DMS153 treated with DMSO at 0.1 percent for 48 hours (cell line): ENCODE measurements around the gene COL11A2.
A peak's percentile ranks its signal among the peaks of the same experiment; 100 is the strongest.
"Not testable (repeated sequence)": the region's sequence is repeated elsewhere in the genome, so short reads cannot be mapped to it uniquely, and the experiment has no call there.

Experiments
- DNase-seq: peaks from one replicate; lab custom pipeline; 2025; ENCODE audit not compliant: unreplicated experiment; lab: John Stamatoyannopoulos, UW

Gene COL11A2

GRCh38 chr6:33160096-33160495 is 32.2 kb downstream of the COL11A2 start:
- no peak for DNase-seq

- DNase-seq = no peak
These were observed 35.3 kb downstream of the COL11A2 start for GRCh38 chr6:33156964-33157363.

- no peak for DNase-seq
These were observed 35.7 kb downstream of the COL11A2 start for GRCh38 chr6:33156561-33156960.

GRCh38 chr6:33154349-33154748 is 37.9 kb downstream of the COL11A2 start:
- DNase-seq = no peak

GRCh38 chr6:33151050-33151449 is 41.2 kb downstream of the COL11A2 start:
- no peak for DNase-seq

DNA sequence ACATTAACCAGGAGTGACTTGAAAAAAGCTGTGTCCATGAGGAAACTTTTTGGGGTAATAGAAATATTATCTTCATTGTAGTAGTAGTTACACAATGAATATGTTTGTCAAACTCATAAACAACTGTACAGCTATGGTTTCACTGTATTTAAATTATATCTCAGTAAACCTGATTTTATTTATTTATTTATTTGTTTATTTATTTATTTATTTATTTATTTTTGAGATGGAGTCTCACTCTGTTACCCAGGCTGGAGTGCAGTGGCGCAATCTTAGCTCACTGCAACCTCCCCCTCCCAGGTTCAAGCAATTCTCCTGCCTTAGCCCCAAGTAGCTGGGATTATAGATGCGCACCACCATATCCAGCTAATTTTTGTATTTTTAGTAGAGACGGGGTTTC is 41.7 kb downstream of the COL11A2 start:
- not testable (repeated sequence) for DNase-seq

DNA sequence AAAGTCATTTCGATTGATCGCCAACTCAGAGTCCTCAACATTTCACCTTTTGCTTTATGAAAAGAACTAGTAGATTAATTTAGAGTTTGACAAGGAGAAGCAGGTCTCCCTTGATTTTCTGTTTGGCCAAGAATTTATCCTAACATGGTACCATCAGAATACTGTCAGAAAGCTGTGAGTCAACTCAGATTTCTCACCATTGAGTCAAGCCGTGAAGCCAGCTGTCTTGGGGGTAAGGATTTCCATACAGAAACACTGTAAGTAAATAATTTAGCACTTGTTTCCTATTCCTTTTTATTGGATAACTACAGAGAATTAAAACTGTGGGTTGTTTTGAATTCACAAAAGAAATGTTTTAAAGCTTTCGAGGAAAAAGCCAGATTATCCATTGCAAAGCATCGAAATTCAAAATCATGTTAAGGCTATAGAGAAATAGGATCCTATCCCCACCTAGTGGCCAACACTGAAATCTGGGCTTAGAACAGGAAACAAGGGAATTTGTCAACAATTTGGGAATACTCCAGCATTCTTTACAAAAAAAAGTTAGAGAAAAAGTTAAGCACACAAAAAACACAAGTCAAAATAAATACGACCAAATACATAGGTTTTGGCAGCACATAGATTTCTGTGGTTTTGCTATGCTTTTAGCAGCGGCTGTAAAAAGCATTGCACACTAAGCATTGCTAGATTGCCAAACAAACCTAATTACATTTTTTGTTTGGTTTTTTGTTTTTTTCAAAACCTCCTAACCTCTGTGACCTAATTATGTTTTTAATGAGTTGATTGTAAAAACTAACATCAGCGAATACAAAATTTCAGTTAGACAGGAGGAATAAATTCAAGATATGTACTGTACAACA is 44.2 kb downstream of the COL11A2 start:
- peak; percentile 25 for DNase-seq

- no peak for DNase-seq
These were observed 47.9 kb downstream of the COL11A2 start for GRCh38 chr6:33144373-33144772.

DNA sequence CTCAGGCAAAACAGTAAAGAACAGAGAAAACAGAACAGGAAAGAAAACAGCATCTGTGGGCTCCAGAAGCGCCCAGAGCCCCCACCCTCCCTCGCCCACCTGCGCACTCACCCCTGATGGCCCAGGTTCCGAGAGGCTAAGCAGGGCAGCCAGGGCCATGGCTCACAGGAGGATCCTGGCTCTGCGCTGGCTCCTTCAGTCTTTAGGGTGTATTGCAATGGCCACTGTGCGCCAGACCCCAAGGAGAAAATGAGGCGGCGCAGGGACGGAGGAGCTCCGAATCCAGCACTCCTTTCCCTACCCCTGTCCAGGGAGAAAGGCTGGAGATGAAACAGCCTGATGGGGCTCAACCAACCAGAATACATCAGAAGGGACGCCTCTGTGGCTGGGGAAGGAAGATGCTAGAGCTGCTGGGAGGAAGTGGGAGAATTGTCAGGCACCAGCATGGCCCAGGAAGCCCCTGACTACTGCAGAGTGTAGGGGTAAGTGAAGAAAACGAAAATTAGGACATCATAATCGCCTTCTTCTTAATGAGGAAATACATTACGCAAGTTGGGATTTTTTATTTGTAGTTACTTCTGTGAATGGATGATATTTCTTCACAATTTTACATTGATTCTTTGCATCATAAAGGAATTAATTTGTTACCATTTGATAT is 49.0 kb downstream of the COL11A2 start:
- DNase-seq = no peak

DNA sequence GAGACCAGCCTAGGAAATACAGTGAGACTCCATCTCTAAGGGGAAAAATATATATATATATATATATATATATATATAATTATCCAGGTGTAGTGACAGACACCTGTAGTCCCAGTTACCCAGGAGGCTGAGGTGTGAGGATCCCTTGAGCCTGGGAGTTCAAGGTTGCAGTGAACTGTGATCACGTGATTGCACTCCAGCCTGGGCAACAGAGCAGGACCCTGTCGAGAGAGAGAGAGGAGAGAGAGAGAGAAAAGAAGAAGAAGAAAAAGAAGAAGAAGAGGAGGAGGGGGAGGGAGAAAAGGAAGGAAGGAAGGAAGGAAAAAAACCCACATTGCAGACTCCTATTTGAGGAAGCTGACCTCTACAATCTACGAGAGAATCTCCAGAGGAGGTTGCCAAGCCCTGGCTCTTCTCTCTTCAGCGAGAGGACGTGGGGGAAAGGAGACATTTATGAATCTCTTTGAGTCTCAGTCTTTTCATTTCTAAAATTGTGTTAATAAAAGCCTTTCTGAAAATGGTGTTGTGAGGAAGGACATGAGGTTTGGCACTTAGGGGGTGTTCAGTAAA is 49.7 kb downstream of the COL11A2 start:
- DNase-seq = no peak

DNA sequence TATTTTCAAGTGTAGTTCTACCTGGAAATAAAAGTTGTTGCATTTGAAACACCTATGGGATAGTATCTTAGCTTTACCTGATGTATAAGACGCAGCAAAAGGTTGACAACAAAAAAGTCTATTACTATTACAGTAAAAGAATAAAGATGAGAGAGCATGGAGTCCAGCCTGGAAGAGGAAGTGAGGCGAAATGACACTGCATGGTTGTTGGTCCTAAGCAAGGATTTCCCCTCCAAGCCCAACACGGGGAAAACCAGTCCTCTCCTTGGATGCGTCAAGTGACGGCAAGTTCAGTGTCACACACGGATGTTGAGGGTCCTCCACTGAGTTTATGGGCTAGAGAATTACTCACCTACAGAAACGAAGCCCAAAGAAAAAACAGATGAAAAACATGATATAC is 51.7 kb downstream of the COL11A2 start:
- no peak for DNase-seq

DNA sequence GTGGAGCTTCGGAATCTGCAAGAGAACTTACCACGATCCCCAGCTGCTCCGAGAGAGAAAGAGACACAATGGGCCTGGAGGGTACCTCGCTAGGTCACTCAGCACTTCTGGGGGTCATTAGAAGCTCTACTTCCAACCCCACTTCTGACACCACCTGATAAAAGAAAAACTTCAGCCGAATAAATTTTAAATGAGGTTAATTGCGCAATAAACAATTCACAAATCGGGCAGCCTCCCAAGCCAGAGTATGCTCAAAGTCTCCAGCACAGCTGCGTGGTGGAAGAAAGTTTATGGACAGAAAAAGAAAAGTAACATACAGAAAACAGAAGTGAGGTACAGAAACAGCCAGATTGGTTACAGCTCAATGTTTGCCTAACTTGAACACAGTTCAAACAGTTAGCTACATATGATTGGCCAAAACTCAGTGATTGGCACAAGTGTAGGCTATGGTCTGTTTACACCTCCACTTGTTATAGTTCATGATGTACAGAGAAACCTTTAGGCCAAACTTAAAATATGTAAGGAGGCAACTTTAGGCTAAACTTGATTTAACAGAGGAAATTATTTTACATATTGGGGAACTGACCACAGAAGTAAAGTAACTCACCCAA is 52.6 kb downstream of the COL11A2 start:
- no peak for DNase-seq

DNA sequence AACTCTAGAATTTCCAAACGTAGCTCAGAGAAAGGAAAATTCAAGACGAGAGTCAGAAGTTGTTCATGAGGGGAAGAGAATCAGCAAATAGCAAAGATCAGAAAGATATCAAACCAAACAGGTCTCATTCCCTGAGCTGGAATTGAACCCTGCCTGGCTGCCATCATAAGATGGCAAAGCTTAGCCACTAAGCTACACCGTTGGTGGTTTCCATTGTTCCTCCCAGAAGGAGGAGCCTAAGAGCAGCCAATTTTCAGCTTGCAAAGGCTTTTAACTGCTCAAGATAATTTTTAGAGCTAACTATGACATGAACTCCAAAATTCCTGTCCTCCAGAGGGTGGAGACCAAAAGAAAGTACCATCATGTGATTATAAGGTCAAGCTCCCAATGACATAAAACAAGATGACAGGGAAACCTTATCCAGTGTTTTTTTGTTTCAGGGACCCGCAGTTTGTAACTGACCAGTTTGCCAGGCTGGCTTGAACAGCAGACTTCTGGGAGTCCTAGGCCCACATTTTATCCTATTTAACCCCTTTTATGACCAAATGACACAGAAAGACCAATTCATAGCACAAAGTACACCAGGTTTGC is 55.9 kb downstream of the COL11A2 start:
- DNase-seq = no peak

DNA sequence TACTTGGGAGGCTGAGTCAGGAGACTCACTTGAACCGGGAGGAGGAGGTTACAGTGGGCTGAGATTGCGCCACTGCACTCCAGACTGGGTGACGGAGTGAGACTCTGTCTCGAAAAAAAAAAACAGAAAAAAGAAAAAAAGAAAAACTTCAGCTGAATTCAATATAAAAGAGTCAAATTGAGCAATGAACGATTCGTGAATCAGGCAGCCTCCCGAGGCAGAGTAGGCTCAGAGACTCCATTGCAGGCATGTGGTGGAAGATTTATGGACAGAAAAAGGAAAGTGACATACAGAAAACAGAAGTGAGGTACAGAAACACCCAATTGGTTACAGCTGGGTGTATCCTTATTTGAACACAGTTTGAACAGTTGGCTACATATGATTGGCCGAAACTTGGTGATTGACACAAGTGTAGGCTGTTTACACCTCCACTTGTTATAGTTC is 60.2 kb downstream of the COL11A2 start:
- no peak for DNase-seq

GRCh38 chr6:33128318-33128717 is 63.9 kb downstream of the COL11A2 start:
- DNase-seq = no peak

DNA sequence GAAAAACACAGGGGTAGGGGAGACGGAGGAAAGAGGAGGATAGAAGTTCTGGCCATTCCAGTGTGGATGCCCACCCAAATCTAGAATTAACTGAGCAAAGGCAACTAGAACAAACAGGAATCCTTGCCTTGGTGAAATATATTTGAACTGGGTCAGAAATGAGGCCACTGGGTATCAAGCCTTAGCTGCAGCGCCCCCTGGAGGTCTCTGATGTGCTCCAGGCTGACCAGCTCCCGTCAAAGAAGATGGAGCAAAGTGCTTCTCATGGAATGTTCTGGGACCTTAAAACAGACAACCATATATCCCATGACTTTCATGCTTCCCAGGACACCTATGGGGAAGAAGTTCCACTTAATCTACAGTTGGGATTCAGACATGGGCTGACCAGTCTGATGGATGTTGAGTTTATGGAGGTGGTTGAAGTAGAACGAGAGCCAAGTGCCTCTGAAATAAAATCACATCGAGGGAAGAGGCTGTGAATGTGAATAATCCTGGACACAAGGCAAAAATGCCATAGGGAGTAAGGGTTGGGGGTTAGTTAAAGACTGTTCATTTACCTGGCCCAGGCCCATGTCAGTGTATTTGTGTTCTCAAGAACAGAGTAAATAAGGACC is 66.1 kb downstream of the COL11A2 start:
- DNase-seq = no peak

DNA sequence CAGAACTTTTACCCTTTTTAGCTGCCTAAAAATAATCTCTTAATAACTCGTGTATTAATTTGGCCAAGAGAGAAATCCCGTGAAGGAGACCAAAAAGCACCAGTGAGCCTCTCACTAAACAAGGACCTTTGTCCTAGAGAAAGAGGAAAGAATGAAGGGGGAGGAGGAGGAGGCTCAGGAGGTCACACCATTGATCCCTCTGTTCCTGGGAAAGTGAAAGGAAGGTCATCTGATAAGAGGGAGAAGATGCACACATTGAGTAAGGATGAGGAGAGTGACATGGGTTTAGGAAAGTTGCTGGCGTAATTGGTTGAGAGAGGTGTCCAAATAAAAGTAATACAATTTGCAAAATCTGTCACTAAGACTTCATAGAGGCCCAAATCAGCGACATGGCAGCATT is 67.3 kb downstream of the COL11A2 start:
- DNase-seq = no peak

- no peak for DNase-seq
These were observed 67.8 kb downstream of the COL11A2 start for GRCh38 chr6:33124525-33124901.

DNA sequence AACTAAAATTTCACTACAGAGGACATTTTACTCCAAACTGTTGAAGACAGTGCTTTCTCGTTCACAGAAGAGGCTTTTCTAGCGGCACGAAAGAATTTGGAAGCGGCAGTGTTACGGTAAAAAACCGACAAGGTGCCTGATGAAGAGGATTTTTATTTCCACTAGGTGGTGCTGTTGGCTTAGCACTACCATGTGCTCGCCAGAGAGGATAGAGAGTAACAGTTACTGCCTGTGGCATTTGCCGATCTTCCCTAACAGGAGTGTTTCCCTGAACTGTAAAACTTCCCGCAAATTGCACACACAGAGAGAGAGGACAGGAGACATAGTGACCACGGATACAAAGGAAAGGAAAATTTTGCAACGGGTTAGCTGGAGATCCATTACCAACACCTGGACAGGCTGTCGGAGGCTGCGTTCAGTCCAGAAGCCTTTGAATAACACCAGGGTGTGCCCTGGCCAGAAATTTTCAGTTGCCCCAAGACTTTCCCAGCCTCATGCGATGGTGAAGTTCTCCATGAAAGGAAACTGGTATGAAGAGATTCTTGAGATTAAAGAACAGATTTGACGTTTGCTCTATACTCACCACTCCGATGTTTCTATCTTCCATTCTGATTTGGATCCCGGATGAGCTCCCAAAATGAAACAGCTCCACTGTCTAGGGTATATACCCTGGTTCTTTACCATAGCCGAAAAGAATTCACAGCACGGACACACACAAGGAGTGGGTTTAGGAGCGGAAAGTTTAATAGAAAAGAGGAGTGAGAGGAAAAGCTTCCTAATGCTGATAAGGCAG is 68.3 kb downstream of the COL11A2 start:
- DNase-seq = peak; percentile 12

- no peak for DNase-seq
These were observed 69.1 kb downstream of the COL11A2 start for GRCh38 chr6:33123181-33123580.
